ENCODE data around the gene HSD17B10.
A peak's percentile ranks its signal among the peaks of the same experiment; 100 is the strongest.
"Not testable (repeated sequence)": the region's sequence is repeated elsewhere in the genome, so short reads cannot be mapped to it uniquely, and the experiment has no call there.

Gene HSD17B10

GRCh38 chrX:53433651-53434639 lies at the start of gene HSD17B10:
TSS of gene HSD17B10 (minus strand) at chrX:53434370. CDS start at chrX:53434345, 25 bp downstream.
- H3K27ac ChIP-seq (ENCODE audit: low read length), result no peak within 1 kb of the TSS
- H3K27me3 ChIP-seq (ENCODE audit: insufficient read depth, low read length), result no peaks in the 10 kb centered on the region; the same call in 1 of the 2 replicates
- no peaks in the 10 kb centered on the region for H3K9me3 ChIP-seq (ENCODE audit: insufficient read depth, low read depth, low read length)
- no peaks in the 10 kb centered on the region for H3K4me1 ChIP-seq (ENCODE audit: insufficient read depth, low read length)
- H3K36me3 ChIP-seq (ENCODE audit: insufficient read depth, low read depth, low read length), result peaks cover 21% of the 10 kb centered on the region; the same call in 1 of the 2 replicates
- peak within 1 kb of the TSS; percentile 89 for H3K9ac ChIP-seq (ENCODE audit: low read depth, low read length)
- H3K4me3 ChIP-seq (ENCODE audit: low read length), result peak within 1 kb of the TSS; percentile 95

- Histone ChIP-seq H3K4me3 (ENCODE audit: low read length) (no peak overlapping the region), H3K27me3 (ENCODE audit: insufficient read depth, low read length) (no peaks in the 10 kb centered on the region; the same call in 1 of the 2 replicates), H3K9me3 (ENCODE audit: insufficient read depth, low read depth, low read length) (no peaks in the 10 kb centered on the region), H3K27ac (ENCODE audit: low read length) (no peak overlapping the region), H3K4me1 (ENCODE audit: insufficient read depth, low read length) (no peaks in the 10 kb centered on the region), H3K9ac (ENCODE audit: low read depth, low read length) (no peak overlapping the region), H3K36me3 (ENCODE audit: insufficient read depth, low read depth, low read length) (no peaks in the 10 kb centered on the region)
Measured at GRCh38 chrX:53483416-53483815, 49.2 kb upstream of the HSD17B10 start.

- no peak overlapping the region for H3K27ac ChIP-seq (ENCODE audit: low read length)
- no peaks in the 10 kb centered on the region for H3K4me1 ChIP-seq (ENCODE audit: insufficient read depth, low read length)
- H3K36me3 ChIP-seq (ENCODE audit: insufficient read depth, low read depth, low read length), result no peaks in the 10 kb centered on the region
- H3K27me3 ChIP-seq (ENCODE audit: insufficient read depth, low read length), result no peaks in the 10 kb centered on the region; the same call in 1 of the 2 replicates
- no peak overlapping the region for H3K4me3 ChIP-seq (ENCODE audit: low read length)
- no peaks in the 10 kb centered on the region for H3K9me3 ChIP-seq (ENCODE audit: insufficient read depth, low read depth, low read length)
- H3K9ac ChIP-seq (ENCODE audit: low read depth, low read length), result no peak overlapping the region
Measured at GRCh38 chrX:53481816-53482465, 47.8 kb upstream of the HSD17B10 start.

GRCh38 chrX:53481093-53481492 lies 46.9 kb upstream of the HSD17B10 start:
- Histone ChIP-seq H3K4me3 (ENCODE audit: low read length) (no peak overlapping the region), H3K36me3 (ENCODE audit: insufficient read depth, low read depth, low read length) (no peaks in the 10 kb centered on the region), H3K9ac (ENCODE audit: low read depth, low read length) (no peak overlapping the region), H3K4me1 (ENCODE audit: insufficient read depth, low read length) (no peaks in the 10 kb centered on the region), H3K9me3 (ENCODE audit: insufficient read depth, low read depth, low read length) (no peaks in the 10 kb centered on the region), H3K27ac (ENCODE audit: low read length) (no peak overlapping the region), H3K27me3 (ENCODE audit: insufficient read depth, low read length) (no peaks in the 10 kb centered on the region; the same call in 1 of the 2 replicates)

- Histone ChIP-seq H3K9ac (ENCODE audit: low read depth, low read length) (no peak overlapping the region), H3K4me1 (ENCODE audit: insufficient read depth, low read length) (no peaks in the 10 kb centered on the region), H3K36me3 (ENCODE audit: insufficient read depth, low read depth, low read length) (no peaks in the 10 kb centered on the region), H3K27me3 (ENCODE audit: insufficient read depth, low read length) (no peaks in the 10 kb centered on the region; the same call in 1 of the 2 replicates), H3K27ac (ENCODE audit: low read length) (no peak overlapping the region), H3K4me3 (ENCODE audit: low read length) (no peak overlapping the region), H3K9me3 (ENCODE audit: insufficient read depth, low read depth, low read length) (no peaks in the 10 kb centered on the region)
Measured at GRCh38 chrX:53479301-53479700, 45.1 kb upstream of the HSD17B10 start.

GRCh38 chrX:53476371-53476770 lies 42.2 kb upstream of the HSD17B10 start:
- Histone ChIP-seq H3K27me3 (ENCODE audit: insufficient read depth, low read length) (no peaks in the 10 kb centered on the region; the same call in 1 of the 2 replicates), H3K4me3 (ENCODE audit: low read length) (no peak overlapping the region), H3K9ac (ENCODE audit: low read depth, low read length) (no peak overlapping the region), H3K4me1 (ENCODE audit: insufficient read depth, low read length) (no peaks in the 10 kb centered on the region), H3K9me3 (ENCODE audit: insufficient read depth, low read depth, low read length) (no peaks in the 10 kb centered on the region), H3K36me3 (ENCODE audit: insufficient read depth, low read depth, low read length) (no peaks in the 10 kb centered on the region), H3K27ac (ENCODE audit: low read length) (no peak overlapping the region)

GRCh38 chrX:53474707-53475106 lies 40.5 kb upstream of the HSD17B10 start:
- Histone ChIP-seq H3K36me3 (ENCODE audit: insufficient read depth, low read depth, low read length) (no peaks in the 10 kb centered on the region), H3K27me3 (ENCODE audit: insufficient read depth, low read length) (no peaks in the 10 kb centered on the region), H3K27ac (ENCODE audit: low read length) (no peak overlapping the region), H3K4me1 (ENCODE audit: insufficient read depth, low read length) (no peaks in the 10 kb centered on the region), H3K4me3 (ENCODE audit: low read length) (no peak overlapping the region), H3K9me3 (ENCODE audit: insufficient read depth, low read depth, low read length) (no peaks in the 10 kb centered on the region), H3K9ac (ENCODE audit: low read depth, low read length) (no peak overlapping the region)

- Histone ChIP-seq H3K27me3 (ENCODE audit: insufficient read depth, low read length) (no peaks in the 10 kb centered on the region), H3K4me1 (ENCODE audit: insufficient read depth, low read length) (no peaks in the 10 kb centered on the region), H3K27ac (ENCODE audit: low read length) (no peak overlapping the region), H3K36me3 (ENCODE audit: insufficient read depth, low read depth, low read length) (no peaks in the 10 kb centered on the region), H3K4me3 (ENCODE audit: low read length) (no peak overlapping the region), H3K9ac (ENCODE audit: low read depth, low read length) (no peak overlapping the region), H3K9me3 (ENCODE audit: insufficient read depth, low read depth, low read length) (no peaks in the 10 kb centered on the region)
Measured at GRCh38 chrX:53471346-53471745, 37.2 kb upstream of the HSD17B10 start.

GRCh38 chrX:53468659-53469058 lies 34.5 kb upstream of the HSD17B10 start:
- H3K36me3 ChIP-seq (ENCODE audit: insufficient read depth, low read depth, low read length); H3K27ac ChIP-seq (ENCODE audit: low read length); H3K4me3 ChIP-seq (ENCODE audit: low read length): not testable (repeated sequence)

GRCh38 chrX:53458082-53458481 lies 23.9 kb upstream of the HSD17B10 start:
- Histone ChIP-seq H3K4me3 (ENCODE audit: low read length) (no peak overlapping the region), H3K36me3 (ENCODE audit: insufficient read depth, low read depth, low read length) (no peaks in the 10 kb centered on the region), H3K27ac (ENCODE audit: low read length) (no peak overlapping the region), H3K4me1 (ENCODE audit: insufficient read depth, low read length) (no peaks in the 10 kb centered on the region), H3K9ac (ENCODE audit: low read depth, low read length) (no peak overlapping the region), H3K27me3 (ENCODE audit: insufficient read depth, low read length) (no peaks in the 10 kb centered on the region), H3K9me3 (ENCODE audit: insufficient read depth, low read depth, low read length) (no peaks in the 10 kb centered on the region)

More at GRCh38 chrX:53468659-53469058, 34.5 kb upstream of the HSD17B10 start:
- not testable (repeated sequence) for H3K9me3 ChIP-seq (ENCODE audit: insufficient read depth, low read depth, low read length); H3K27me3 ChIP-seq (ENCODE audit: insufficient read depth, low read length); H3K9ac ChIP-seq (ENCODE audit: low read depth, low read length); H3K4me1 ChIP-seq (ENCODE audit: insufficient read depth, low read length)

GRCh38 chrX:53456254-53456653 lies 22.1 kb upstream of the HSD17B10 start:
- H3K9me3 ChIP-seq (ENCODE audit: insufficient read depth, low read depth, low read length), result no peaks in the 10 kb centered on the region
- no peaks in the 10 kb centered on the region for H3K27me3 ChIP-seq (ENCODE audit: insufficient read depth, low read length)
- no peak overlapping the region for H3K4me3 ChIP-seq (ENCODE audit: low read length)
- no peaks in the 10 kb centered on the region for H3K36me3 ChIP-seq (ENCODE audit: insufficient read depth, low read depth, low read length)
- no peak overlapping the region for H3K27ac ChIP-seq (ENCODE audit: low read length)
- no peaks in the 10 kb centered on the region for H3K4me1 ChIP-seq (ENCODE audit: insufficient read depth, low read length)
- no peak overlapping the region for H3K9ac ChIP-seq (ENCODE audit: low read depth, low read length)
